H9 (cell line): Measurements from ENCODE around the gene OR2AT4. TPM values are rescaled to one million over a fixed set of nuclear protein-coding genes. Genes with fewer than 3 reads are reported as not detected.

Experiments used
- DNase-seq: peaks from one replicate; pipeline ENCODE4 v3.0.0-alpha.2; 2017
- H2AFZ ChIP-seq: one replicate; pipeline ENCODE4 v1.6.1; 2013; ENCODE audit warnings: mild to moderate bottlenecking, low read length, control low read depth, moderate library complexity
- H2AK5ac ChIP-seq: 2 replicates; pipeline ENCODE4 v1.6.1; 2013; ENCODE audit warnings: low read length, control low read depth, mixed read lengths; ENCODE audit not compliant: insufficient read length
- H2BK120ac ChIP-seq: one replicate; pipeline ENCODE4 v1.6.1; 2013; ENCODE audit warnings: low read depth, mild to moderate bottlenecking, low read length, control low read depth, inconsistent platforms; ENCODE audit not compliant: poor library complexity, severe bottlenecking
- H2BK12ac ChIP-seq: 2 replicates; pipeline ENCODE4 v1.6.1; 2013; ENCODE audit warnings: low read length, control low read depth, mixed read lengths, low read depth; ENCODE audit not compliant: insufficient read length
- H2BK15ac ChIP-seq: 2 replicates; pipeline ENCODE4 v1.6.1; 2013; ENCODE audit warnings: low read depth, low read length, control low read depth
- H2BK20ac ChIP-seq: one replicate; pipeline ENCODE4 v1.6.1; 2013; ENCODE audit warnings: low read depth, mild to moderate bottlenecking, low read length, control low read depth, inconsistent platforms; ENCODE audit not compliant: poor library complexity, severe bottlenecking
- H2BK5ac ChIP-seq: 2 replicates; pipeline ENCODE4 v1.6.1; 2013; ENCODE audit warnings: low read length, control low read depth, mixed read lengths; ENCODE audit not compliant: insufficient read length
- H3K14ac ChIP-seq: 2 replicates; pipeline ENCODE4 v1.6.1; 2013; ENCODE audit warnings: low read length, control low read depth; ENCODE audit not compliant: insufficient read depth
- H3K18ac ChIP-seq: 2 replicates; pipeline ENCODE4 v1.6.1; 2013; ENCODE audit warnings: low read depth, mild to moderate bottlenecking, mixed read lengths, low read length, control low read depth; ENCODE audit not compliant: insufficient read length
- H3K23ac ChIP-seq: 2 replicates; pipeline ENCODE4 v1.6.1; 2013; ENCODE audit warnings: low read length, control low read depth, mixed read lengths, low read depth; ENCODE audit not compliant: insufficient read length
- H3K23me2 ChIP-seq: 2 replicates; pipeline ENCODE4 v1.6.1; 2013; ENCODE audit warnings: low read depth, mild to moderate bottlenecking, mixed read lengths, low read length, control low read depth; ENCODE audit not compliant: insufficient read length, poor library complexity, severe bottlenecking
- H3K27ac ChIP-seq: 2 replicates; pipeline ENCODE4 v1.5.1; 2013; ENCODE audit warnings: low read length, control low read depth, mixed read lengths, low read depth; ENCODE audit not compliant: insufficient read length
- H3K27me3 ChIP-seq: 2 replicates; pipeline ENCODE4 v1.6.1; 2013; ENCODE audit warnings: low read length, control low read depth, inconsistent platforms; ENCODE audit not compliant: insufficient read depth
- H3K4ac ChIP-seq: 2 replicates; pipeline ENCODE4 v1.6.1; 2013; ENCODE audit warnings: low read depth, mild to moderate bottlenecking, control low read depth, inconsistent platforms, low read length, moderate library complexity
- H3K4me1 ChIP-seq: 2 replicates; pipeline ENCODE4 v1.6.1; 2013; ENCODE audit warnings: low read length, control low read depth, inconsistent platforms; ENCODE audit not compliant: insufficient read depth
- H3K4me2 ChIP-seq: 2 replicates; pipeline ENCODE4 v1.6.1; 2013; ENCODE audit warnings: low read length, control low read depth, mixed read lengths; ENCODE audit not compliant: insufficient read length, insufficient read depth
- H3K56ac ChIP-seq: 2 replicates; pipeline ENCODE4 v1.6.1; 2013; ENCODE audit warnings: low read depth, mild to moderate bottlenecking, mixed read lengths, low read length, control low read depth; ENCODE audit not compliant: insufficient read length
- H3K79me1 ChIP-seq: 2 replicates; pipeline ENCODE4 v1.6.1; 2013; ENCODE audit warnings: low read depth, mild to moderate bottlenecking, moderate library complexity, low read length, control low read depth, inconsistent platforms; ENCODE audit not compliant: insufficient read depth, poor library complexity, severe bottlenecking
- H3K79me2 ChIP-seq: 2 replicates; pipeline ENCODE4 v1.6.1; 2013; ENCODE audit warnings: low read length, control low read depth, inconsistent platforms; ENCODE audit not compliant: insufficient read depth
- H3K9ac ChIP-seq: 2 replicates; pipeline ENCODE4 v1.6.1; 2013; ENCODE audit warnings: low read length, control low read depth, mixed read lengths; ENCODE audit not compliant: insufficient read length; ENCODE audit errors: extremely low read depth
- H3K9me3 ChIP-seq: one replicate; pipeline ENCODE4 v1.6.1; 2013; ENCODE audit warnings: low read depth, low read length, inconsistent platforms; ENCODE audit not compliant: control insufficient read depth
- H3T11ph ChIP-seq: one replicate; pipeline ENCODE4 v1.6.1; 2013; ENCODE audit warnings: mild to moderate bottlenecking, low read length, control low read depth, inconsistent platforms
- H4K20me1 ChIP-seq: one replicate; pipeline ENCODE4 v1.6.1; 2013; ENCODE audit not compliant: control insufficient read depth, insufficient read length, insufficient read depth
- H4K5ac ChIP-seq: 2 replicates; pipeline ENCODE4 v1.6.1; 2013; ENCODE audit warnings: low read depth, mild to moderate bottlenecking, mixed read lengths, low read length, control low read depth; ENCODE audit not compliant: insufficient read length
- H4K8ac ChIP-seq: replicated peaks from 2 replicates; pipeline ENCODE4 v1.6.1; 2013; ENCODE audit warnings: low read length, control low read depth, mixed read lengths, low read depth; ENCODE audit not compliant: insufficient read length
- H4K91ac ChIP-seq: 2 replicates; pipeline ENCODE4 v1.6.1; 2013; ENCODE audit warnings: low read depth, mild to moderate bottlenecking, moderate library complexity, mixed read lengths, low read length, control low read depth; ENCODE audit not compliant: insufficient read length
- H3K27ac Mint-ChIP-seq, 3 experiments: 2 replicates in 2 of 3; 3 replicates in 1 of 3; pipeline ENCODE4 v1.8.0; 2020 to 2021; ENCODE audit warnings: mixed read lengths in 3 of 3, mild to moderate bottlenecking in 1 of 3, moderate library complexity in 1 of 3
- H3K27me3 Mint-ChIP-seq: 2 replicates; pipeline ENCODE4 v1.8.0; 2021; ENCODE audit warnings: low read depth, mild to moderate bottlenecking, moderate library complexity, mixed read lengths
- H3K36me3 Mint-ChIP-seq, 3 experiments: 2 replicates in 2 of 3; 3 replicates in 1 of 3; pipeline ENCODE4 v1.8.0; 2020 to 2021; ENCODE audit warnings: low read depth in 3 of 3, mixed read lengths in 3 of 3; ENCODE audit not compliant: insufficient read depth in 1 of 3
- H3K4me1 Mint-ChIP-seq, 2 experiments: 2 replicates each; pipeline ENCODE4 v1.8.0; 2020; ENCODE audit warnings: mixed read lengths in 2 of 2
- H3K4me3 Mint-ChIP-seq, 2 experiments: 2 replicates in 1 of 2; 3 replicates in 1 of 2; pipeline ENCODE4 v1.8.0; 2020 to 2021; ENCODE audit warnings: mild to moderate bottlenecking in 2 of 2, mixed read lengths in 2 of 2, moderate library complexity in 1 of 2
- H3K9me3 Mint-ChIP-seq, 2 experiments: 2 replicates in 1 of 2; 3 replicates in 1 of 2; pipeline ENCODE4 v1.8.0; 2020; ENCODE audit warnings: mild to moderate bottlenecking in 2 of 2, mixed read lengths in 2 of 2, moderate library complexity in 1 of 2
- CTCF ChIP-seq: fragments of 200-600 bp; sonication (generic); conservative IDR thresholded peaks from 3 replicates; pipeline ENCODE4 v1.8.0; 2021; ENCODE audit warnings: antibody characterized with exemption, mild to moderate bottlenecking
- WGBS: extraction: QIAGEN DNeasy Blood & Tissue Kit; methylation state at CpG from one replicate; pipeline ENCODE4 v1.1.7; 2013; ENCODE audit warnings: missing lambda C conversion rate, low lambda C conversion rate, mixed read lengths; ENCODE audit not compliant: insufficient read length; ENCODE audit errors: extremely low coverage; 5-methylcytosine and 5-hydroxymethylcytosine counted together
- total RNA-seq: library from RNA; stranded (reverse); gene quantifications from 2 replicates; pipeline ENCODE4 v1.2.1, GENCODE V29; 2021

OR2AT4 gene
- total RNA-seq, 1 experiment from 2014 or later: not detected

GRCh38 chr11:75144716-75145014 is 48.0 kb upstream of the OR2AT4 start:
- Histone ChIP-seq H3K4me2 (no peak overlapping the region), H3K14ac (no peak overlapping the region), H3K79me2 (no peaks in the 10 kb centered on the region), H3K4me1 (peaks cover 5% of the 10 kb centered on the region), H2BK5ac (no peak overlapping the region), H4K91ac (no peak overlapping the region), H2AFZ (no peak overlapping the region), H3K27me3 (no peaks in the 10 kb centered on the region), H2BK120ac (no peak overlapping the region), H3K4ac (no peak overlapping the region), H3K79me1 (no peaks in the 10 kb centered on the region), H2AK5ac (no peak overlapping the region), H2BK20ac (no peak overlapping the region), H2BK15ac (no peak overlapping the region), H3K27ac (no peak overlapping the region), H4K5ac (no peak overlapping the region), H3K18ac (no peak overlapping the region), H3T11ph (no peak overlapping the region), H4K8ac (no peak overlapping the region), H3K9me3 (no peaks in the 10 kb centered on the region), H4K20me1 (no peaks in the 10 kb centered on the region), H3K9ac (no peak overlapping the region), H3K56ac (no peak overlapping the region), H3K23ac (no peak overlapping the region), H2BK12ac (no peak overlapping the region), H3K23me2 (no peaks in the 10 kb centered on the region)
- no CpG with 5 or more reads among the region's 3 CpGs for WGBS
- no peaks in the 10 kb centered on the region for H3K36me3 Mint-ChIP-seq
- peaks cover 12% of the 10 kb centered on the region for H3K27me3 Mint-ChIP-seq
- no peak overlapping the region for H3K4me3 Mint-ChIP-seq
- DNase-seq: no peak
- H3K4me1 Mint-ChIP-seq: peaks cover 3 to 8% of the 10 kb centered on the region in 2 experiments; a peak in 3 of 4 replicates
- H3K9me3 Mint-ChIP-seq: no peaks in the 10 kb centered on the region
- TF ChIP-seq CTCF: peak; percentile 10; the same call in 2 of the 3 replicates
- H3K27ac Mint-ChIP-seq: no peak overlapping the region
